Skin of body (tissue), 2 donors: ENCODE results near the gene CD9. TPM values are rescaled to one million over a fixed set of nuclear protein-coding genes. Genes with fewer than 3 reads are reported as not detected.
"Not testable (repeated sequence)": the region's sequence is repeated elsewhere in the genome, so short reads cannot be mapped to it uniquely, and the experiment has no call there.

Experiments used
- DNase-seq: peaks from one replicate; lab custom pipeline; 2025; lab: John Stamatoyannopoulos, UW
- total RNA-seq: library from RNA; depleted of rRNA; stranded (reverse); fragments of >200 nt; gene quantifications from one replicate; pipeline ENCODE4 v1.2.3, GENCODE V29; 2014

The CD9 gene, protein sequence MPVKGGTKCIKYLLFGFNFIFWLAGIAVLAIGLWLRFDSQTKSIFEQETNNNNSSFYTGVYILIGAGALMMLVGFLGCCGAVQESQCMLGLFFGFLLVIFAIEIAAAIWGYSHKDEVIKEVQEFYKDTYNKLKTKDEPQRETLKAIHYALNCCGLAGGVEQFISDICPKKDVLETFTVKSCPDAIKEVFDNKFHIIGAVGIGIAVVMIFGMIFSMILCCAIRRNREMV
- total RNA-seq: 297 TPM

DNA sequence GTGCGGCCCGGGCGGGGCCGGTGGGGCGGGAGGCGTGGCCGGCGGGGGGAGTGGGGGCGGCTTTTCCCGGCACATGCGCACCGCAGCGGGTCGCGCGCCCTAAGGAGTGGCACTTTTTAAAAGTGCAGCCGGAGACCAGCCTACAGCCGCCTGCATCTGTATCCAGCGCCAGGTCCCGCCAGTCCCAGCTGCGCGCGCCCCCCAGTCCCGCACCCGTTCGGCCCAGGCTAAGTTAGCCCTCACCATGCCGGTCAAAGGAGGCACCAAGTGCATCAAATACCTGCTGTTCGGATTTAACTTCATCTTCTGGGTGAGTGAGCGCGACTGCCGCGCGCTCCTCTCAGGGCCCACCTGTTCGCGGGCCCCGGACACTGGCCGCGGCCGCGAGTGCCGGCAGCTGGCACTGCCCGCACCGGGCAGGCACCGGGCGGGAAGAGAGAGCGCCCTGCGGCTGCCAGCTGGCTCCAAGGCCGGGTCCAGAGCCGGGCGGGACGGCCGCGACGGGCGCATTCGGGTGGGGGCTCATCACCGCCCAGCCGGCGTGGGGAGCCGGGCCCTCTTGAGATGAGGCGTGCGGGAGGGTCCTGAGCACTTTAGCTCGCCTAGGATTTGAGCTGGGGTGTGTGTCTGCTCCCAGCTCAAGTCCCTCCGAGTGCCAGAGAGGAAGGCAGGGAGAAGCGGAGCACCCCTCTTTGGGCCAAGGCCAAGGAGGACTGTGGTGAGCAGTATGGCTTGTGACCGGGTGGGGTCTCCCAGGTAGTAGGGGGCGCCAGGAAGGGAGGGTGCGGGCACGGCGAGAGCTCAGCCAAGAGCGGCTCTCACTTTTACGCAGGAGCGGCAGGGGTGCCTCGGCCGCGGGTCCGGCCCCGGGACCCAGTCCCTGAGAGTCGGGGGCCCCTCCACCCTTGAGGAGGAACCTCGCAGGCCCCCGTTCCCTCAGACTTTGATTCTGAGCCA is at the start of gene CD9:
TSS of gene CD9 (plus strand) at position 145 of the 957 bp plus-strand sequence. CDS start at position 245, 100 bp downstream.
- DNase-seq: no peak

DNA sequence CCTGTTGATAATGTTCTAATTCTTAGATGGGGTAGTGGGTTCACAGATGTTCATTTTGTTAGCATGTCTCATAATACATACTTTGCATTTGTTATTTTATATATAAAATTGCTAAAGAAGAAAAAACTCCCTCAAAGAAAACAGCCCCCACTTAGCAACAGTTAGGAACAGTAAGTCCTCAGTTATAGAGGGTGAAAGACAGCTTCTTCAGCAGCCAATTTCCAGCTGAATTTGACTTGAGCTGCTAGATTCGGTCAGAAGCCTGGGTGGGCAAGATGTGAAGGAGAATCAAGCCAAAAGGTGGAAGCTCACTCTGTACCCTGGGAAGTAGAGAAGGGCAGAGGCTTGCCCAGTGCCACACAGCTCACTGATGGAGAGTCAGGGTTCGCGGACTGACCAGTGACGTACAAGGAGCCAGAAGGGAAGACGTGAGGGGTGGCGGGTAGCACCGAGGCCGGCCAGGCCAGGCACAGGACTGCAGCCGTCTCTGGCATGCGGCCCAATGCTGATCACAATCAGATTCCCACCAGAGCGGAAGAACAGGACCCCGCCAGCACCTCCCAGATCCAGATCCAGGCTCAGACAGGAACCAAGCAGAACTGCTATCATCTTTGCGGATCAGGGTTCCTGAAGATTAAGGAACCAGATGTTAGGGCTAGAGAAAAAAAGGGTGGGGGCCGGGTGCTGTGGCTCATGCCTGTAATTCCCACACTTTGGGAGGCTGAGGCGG is 45.3 kb upstream of the CD9 start:
- DNase-seq: no peak

DNA sequence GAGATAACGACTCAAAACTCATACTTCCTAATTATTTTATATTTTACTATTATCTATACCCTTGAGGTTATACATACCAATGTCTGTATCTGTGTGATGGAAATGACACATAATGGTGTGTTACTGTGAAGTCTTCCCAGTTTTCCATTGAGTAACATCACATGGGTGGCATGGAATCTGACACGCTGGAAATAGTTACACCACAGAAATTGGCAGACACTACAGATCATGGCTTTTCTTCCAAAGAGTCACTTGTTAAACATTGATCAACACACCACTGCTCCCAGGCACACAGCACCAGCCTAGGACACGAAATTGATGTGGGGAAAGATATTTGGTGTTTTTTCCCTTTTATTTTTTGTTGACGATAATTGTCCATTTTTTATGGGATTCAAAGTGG is 42.7 kb upstream of the CD9 start:
- no peak for DNase-seq

DNA sequence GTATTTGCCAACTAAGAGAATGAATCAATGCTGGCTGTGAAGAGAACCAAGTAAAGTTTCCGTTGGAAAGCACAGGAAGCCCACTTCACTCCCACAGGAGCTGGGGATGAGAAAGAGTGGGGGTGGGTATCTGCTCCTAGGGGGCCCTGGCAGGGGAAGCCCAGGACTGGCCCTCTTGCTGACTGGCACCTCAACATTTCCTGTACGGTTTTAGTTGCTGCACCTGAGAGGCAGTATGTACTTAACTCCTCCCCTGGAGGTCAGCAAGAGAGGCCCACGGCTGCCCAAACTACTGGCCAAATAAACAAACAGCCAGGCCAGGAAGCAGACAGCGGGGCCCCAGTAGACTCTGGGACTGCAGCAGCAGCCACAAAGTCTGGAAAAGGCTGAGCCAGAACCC is 41.9 kb upstream of the CD9 start:
- DNase-seq: no peak

DNA sequence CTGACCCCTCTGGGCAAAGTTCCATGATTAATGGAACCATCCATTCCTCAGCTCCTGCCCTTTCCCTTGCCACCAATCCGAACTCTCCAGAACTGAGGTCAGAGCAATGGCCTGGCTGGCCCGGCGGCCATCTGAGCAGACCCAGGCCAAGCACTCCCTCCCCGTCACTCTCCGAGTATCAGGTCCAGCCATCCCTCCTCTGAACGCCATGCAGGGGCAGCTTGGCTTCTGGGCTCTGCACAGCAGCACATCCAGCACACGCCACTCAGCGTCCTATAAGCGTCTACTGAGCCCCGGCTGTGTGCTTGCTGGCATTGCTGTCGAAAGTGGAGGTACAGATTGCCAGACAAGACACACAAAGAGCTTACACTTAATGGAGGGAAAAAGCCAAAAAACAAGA is 41.5 kb upstream of the CD9 start:
- no peak for DNase-seq

DNA sequence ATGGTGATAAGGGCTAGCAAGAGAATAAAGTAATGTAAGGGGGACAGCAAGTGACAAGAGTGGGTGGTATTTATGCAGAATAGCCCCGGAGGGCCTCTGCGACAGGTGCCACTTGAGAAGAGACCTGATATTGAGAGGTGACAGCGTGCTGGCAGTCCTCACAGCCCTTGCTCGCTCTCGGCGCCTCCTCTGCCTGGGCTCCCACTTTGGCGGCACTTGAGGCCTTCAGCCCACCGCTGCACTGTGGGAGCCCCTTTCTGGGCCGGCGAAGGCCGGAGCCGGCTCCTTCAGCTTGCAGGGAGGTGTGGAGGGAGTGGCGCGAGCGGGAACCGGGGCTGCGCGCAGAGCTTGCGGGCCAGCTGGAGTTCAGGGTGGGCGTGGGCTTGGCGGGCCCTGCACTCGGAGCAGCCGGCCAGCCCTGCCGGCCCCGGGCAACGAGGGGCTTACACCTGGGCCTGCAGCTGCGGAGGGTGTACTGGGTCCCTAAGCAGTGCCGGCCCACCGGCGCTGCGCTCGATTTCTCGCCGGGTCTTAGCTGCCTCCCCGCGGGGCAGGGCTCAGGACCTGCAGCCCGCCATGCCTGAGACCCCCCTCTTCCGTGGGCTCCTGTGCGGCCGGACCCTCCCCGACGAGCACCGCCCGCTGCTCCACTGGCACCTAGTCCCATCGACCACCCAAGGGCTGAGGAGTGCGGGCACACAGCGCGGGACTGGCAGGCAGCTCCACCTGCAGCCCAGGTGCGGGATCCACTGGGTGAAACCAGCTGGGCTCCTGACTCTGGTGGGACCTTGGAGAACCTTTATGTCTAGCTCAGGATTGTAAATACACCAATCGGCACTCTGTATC is 40.8 kb upstream of the CD9 start:
- not testable (repeated sequence) for DNase-seq

DNA sequence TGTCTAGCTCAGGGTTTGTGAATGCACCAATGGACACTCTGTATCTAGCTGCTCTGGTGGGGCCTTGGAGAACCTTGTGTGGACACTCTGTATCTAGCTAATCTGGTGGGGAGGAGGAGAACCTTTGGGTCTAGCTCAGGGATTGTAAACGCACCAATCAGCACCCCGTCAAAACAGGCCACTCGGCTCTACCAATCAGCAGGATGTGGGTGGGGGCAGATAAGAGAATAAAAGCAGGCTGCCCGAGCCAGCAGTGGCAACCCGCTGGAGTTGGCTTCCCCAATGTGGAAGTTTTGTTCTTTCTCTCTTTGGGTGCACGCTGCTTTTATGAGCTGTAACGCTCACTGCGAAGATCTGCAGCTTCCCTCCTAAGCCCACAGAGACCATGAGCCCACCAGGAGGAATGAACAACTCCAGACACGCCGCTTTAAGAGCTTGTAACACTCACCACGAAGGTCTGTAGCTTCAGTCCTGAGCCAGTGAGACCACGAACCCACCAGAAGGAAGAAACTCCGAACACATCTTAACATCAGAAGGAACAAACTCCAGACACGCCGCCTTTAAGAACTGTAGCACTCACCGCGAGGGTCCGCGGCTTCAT is 40.1 kb upstream of the CD9 start:
- not testable (repeated sequence) for DNase-seq

DNA sequence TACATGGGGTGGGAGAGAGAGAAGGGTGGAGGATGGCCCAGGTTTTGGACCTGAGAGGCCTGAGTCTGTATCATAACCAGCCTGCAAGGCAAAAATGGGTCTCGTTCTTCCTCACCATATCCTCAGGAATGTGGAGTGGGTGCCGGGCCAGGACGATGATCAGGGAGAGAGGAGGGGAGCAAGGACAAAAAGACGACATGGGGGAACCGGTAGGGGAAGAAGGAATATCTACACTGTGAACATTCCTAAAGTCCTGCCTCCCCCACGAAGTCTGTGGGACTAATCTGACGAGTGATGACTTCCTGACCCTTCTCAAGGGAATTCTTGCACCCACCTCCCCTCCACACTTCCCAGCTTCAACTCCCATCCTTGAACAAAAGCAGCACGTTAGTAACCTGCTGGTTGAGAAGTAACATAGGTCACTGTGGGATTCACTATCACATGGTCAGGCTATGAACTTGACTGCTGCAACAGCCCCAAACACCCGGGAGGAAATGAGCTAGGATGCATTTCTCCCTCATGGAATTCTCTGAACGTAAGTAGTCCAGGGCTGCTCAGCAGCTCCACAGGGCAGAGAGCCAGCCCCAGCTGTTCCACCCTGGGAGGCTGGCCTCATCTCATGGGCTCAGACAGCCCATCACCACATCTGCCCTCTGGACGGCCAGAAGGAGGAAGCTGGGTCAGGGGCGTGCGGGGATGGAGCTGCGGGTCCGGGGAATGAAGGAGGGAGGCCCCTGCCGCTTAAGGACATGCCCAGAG is 38.9 kb upstream of the CD9 start:
- no peak for DNase-seq

DNA sequence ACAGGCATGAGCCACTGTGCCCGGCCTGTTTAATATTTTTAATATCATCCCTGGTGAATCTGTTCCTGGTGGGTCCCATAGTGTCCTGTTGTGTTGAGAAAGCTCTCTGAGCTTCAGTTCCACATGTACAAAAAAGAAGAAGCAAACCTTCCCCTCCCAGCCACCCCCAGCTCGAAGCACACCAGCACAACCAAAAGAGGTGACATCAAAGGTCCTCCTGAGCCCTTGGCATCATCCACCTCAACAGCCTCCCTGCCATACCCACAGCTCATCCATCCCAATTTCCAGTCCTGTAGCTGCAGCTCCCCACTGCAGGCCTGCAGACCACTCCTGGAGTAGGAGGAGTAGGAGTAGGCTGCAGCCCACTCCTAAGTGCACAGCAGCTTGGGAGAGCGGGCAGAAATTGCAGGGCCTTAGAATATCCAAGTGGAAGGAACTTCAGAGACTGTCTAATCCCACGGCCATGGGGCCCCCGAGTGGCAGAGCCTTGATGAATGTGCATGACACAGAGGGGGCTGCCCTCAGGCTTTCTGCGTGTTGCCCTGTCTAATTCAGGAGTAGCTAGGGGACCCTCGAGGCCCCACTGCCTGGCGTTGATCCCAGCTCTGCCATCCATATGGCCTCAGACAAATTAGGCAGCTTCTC is 36.7 kb upstream of the CD9 start:
- no peak for DNase-seq

DNA sequence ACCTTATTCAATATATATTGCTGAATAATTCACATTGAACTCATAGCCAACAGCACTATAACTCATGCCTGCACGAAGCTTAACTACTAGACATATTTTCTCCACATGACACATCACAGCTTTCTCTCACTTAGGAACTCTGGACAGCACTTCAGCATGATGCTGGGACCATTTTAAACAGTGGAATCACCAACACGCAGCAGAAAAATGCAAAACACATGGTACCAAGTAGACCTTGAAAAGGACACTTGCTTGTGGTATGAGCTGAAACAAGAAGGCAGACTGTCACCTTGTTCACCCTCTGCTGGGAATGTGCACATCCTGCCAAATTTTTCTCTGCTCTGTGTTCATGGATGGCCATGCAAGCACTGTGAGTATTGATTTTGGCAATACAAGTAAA is 34.8 kb upstream of the CD9 start:
- DNase-seq: no peak

DNA sequence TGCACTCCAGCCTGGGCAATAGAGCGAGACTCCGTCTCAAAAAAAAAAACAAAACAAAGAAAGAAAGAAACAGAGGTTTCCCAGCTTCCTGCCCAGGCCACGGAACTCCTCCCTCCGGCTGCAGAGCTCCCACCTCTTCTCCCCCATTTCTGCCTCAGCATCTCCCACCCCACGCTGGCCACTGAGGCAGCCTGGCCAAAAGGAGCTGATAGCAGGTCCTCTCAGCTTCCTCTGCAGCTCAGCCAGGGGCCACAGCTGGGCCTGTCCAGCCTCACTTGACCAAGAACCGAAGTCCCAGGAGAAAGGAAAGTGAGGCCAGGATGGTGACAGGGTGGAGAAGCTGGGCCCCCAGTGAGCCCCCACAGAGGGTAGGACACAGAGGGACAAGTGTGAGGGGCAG is 33.4 kb upstream of the CD9 start:
- no peak for DNase-seq

DNA sequence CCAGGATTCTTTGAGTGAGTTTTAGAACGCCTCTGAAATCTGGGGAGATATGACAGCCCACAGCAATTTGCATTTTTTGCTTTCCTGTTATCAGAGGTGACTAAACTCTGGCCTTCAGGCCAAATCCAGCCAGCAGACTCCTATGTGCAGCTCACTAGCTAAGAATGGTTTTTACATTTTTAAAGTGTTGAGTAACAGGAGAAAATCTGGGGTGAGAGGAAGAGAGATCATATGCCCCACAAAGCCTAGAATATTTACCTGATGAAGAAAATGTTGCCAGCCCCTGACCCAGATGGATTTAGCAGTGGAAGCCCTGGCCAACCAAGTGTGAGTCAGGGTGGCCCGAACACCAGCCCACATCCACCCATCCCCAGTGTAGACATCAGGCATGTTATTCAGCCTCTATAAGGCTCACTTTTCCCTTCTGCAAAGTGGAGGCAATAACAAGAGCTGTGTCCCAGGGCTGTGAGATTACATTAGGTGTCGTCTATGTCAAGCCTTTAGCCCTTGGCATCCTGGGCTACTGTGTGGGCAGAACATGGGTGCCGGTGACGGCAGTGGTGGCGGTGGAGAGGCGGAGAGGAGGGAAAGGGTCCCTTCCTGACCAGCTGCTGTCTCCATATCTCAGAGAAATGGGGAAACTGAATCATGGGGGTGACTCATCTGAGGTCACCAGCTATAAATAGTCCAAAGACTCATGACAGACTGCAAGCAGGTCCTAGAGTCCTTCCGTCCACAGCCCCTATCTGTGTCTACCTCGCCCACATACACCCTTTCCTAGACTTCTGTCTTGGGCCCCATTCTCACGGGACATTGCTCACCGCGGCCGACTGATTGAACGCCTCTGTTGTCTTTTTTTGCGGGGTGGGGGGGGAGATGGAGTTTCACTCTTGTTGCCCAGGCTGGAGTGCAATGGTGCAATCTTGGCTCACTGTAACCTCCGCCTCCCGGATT is 32.6 kb upstream of the CD9 start:
- no peak for DNase-seq

DNA sequence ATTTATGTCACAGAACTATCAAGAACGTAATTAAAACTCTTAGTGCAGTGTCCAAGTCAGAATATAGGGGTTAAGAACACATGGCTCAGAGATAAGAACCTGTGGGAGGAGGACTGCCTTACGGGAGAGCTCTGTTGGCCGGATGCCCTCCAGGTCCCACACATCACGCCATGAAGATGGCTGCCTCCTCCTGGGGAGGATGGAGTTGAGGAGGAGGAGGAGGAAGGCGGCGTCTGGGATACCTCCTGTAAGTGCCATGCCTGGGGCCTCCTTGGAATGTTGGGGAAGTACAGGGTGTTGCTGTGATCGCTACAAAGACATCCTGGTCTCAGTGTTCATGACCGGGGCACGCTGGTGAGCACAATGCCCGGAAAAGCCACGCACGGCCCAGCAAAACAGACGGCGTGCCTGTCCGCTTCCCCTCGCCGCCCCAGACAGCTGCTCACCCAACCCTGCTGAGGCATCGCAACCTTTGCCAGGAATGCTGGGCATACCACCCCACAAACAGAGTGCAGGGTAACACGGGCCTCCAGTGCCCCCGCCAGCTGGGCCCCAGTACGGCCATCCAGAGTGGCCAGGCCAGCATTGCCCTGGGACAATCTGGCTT is 28.7 kb upstream of the CD9 start:
- no peak for DNase-seq

DNA sequence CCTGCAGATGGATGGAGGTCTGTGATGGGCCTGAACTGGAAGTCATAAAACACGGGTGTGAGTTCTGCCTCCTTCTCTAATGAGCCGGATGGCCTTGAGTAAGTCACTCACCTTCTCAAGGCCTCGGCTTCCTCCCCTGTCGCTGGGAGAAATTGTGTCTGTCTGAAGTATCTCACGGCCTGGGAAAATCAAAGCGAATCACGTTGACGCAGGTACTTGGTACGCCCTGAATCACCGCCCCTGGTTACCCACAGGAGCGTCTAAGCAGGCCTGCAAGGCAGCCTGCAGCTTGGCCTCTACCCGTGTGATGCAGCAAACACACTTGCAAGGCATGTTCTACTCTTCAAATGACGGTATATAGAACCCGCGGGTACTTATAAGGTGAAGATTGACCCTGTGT is 28.1 kb upstream of the CD9 start:
- DNase-seq: no peak

DNA sequence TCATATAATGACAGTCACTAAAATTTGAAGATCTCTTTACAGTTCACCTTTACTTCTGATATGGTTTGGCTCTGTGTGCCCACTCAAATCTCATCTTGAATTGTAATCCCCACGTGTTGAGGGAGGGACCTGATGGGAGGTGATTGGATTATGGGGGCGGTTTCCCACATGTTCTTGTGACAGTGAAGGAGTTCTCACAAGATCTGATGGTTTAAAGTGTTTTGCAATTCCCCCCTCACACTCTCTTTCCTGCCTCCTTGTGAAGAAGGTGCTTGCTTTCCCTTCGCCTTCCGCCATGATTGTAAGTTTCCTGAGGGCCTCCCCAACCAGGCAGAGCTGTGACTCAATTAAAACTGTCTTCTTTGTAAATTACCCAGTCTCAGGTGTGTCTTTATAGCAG is 27.3 kb upstream of the CD9 start:
- no peak for DNase-seq

DNA sequence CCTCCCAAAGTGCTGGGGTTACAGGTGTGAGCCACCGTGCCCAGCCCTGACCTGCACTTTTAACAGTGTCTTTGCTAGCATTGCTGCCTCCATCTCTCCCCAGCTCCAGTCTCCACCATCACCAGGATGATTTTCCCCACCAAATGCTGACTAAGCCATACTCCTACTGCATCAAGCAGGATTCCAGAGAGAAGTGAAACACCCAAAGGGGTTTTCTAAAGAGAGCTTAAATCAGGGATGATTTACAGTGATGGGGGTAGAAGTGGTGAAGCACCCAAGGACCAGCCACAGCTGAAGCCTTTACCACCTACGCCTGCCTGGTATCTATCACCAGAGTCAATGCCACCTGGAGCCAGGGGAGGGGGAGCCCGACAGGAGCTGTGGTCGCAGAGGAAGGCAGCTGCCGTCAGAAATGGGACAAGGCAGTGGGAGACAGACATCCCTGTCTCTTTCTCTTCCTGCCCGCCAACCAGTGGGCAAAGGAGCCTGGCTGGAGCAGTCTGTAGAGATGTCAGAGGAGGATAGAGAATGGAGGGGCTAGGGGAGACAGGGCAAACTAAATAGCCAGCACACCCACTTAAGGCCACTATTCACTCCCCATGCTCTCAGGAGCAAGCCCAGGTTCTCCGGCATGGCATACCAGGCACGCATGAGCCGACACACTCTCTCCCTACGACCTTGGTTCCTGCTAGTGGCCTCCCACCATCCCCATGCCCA is 22.4 kb upstream of the CD9 start:
- no peak for DNase-seq
